HEK293T (cell line): ENCODE measurements around the gene FAHD2A.

ENCODE experiments used
- CTCF ChIA-PET: fragments of 350-600 bp; formaldehyde crosslinking; extraction: SDS; loops from one replicate; lab custom pipeline; 2021; ENCODE audit warnings: antibody characterized with exemption, inconsistent platforms; lab: Yijun Ruan, JAX
- POLR2A ChIA-PET: fragments of 350-600 bp; formaldehyde crosslinking; extraction: SDS; loops from one replicate; lab custom pipeline; 2020; ENCODE audit warnings: antibody characterized with exemption, inconsistent platforms; lab: Yijun Ruan, JAX
- DNase-seq: peaks from one replicate; pipeline ENCODE4 v3.0.0; 2012; ENCODE audit warnings: mixed read lengths; ENCODE audit errors: extremely low spot score
- ARNT ChIP-seq: fragments of 450-650 bp; IDR thresholded peaks from 2 replicates; pipeline ENCODE4 v1.6.1; 2017; ENCODE audit warnings: mild to moderate bottlenecking
- BHLHE40 ChIP-seq: fragments of 450-650 bp; IDR thresholded peaks from 2 replicates; pipeline ENCODE4 v1.6.1; 2016; ENCODE audit warnings: mild to moderate bottlenecking, moderate library complexity, borderline replicate concordance
- CTBP1 ChIP-seq: fragments of 450-650 bp; IDR thresholded peaks from 2 replicates; pipeline ENCODE4 v1.6.1; 2016; ENCODE audit warnings: borderline replicate concordance
- ELF4 ChIP-seq: fragments of 450-650 bp; IDR thresholded peaks from 2 replicates; pipeline ENCODE4 v1.6.1; 2017; ENCODE audit warnings: antibody characterized with exemption
- FOXA1 ChIP-seq: fragments of 450-650 bp; IDR thresholded peaks from 2 replicates; pipeline ENCODE4 v1.6.1; 2016; ENCODE audit warnings: mild to moderate bottlenecking
- FOXK2 ChIP-seq: fragments of 450-650 bp; IDR thresholded peaks from 2 replicates; pipeline ENCODE4 v1.6.1; 2016; ENCODE audit warnings: mild to moderate bottlenecking
- FOXM1 ChIP-seq: fragments of 450-650 bp; IDR thresholded peaks from 2 replicates; pipeline ENCODE4 v1.6.1; 2017; ENCODE audit warnings: mild to moderate bottlenecking, borderline replicate concordance
- HDGF ChIP-seq: fragments of 450-650 bp; IDR thresholded peaks from 2 replicates; pipeline ENCODE4 v1.6.1; 2017; ENCODE audit warnings: antibody characterized with exemption, borderline replicate concordance
- L3MBTL2 ChIP-seq: fragments of 450-650 bp; conservative IDR thresholded peaks from 2 replicates; pipeline ENCODE4 v1.6.1; 2016; ENCODE audit warnings: mild to moderate bottlenecking
- LEF1 ChIP-seq: fragments of 450-650 bp; IDR thresholded peaks from 2 replicates; pipeline ENCODE4 v1.6.1; 2017; ENCODE audit warnings: mild to moderate bottlenecking, borderline replicate concordance
- NFRKB ChIP-seq: fragments of 450-650 bp; IDR thresholded peaks from 2 replicates; pipeline ENCODE4 v1.6.1; 2016; ENCODE audit warnings: mild to moderate bottlenecking, moderate library complexity
- SP1 ChIP-seq: fragments of 450-650 bp; IDR thresholded peaks from 2 replicates; pipeline ENCODE4 v1.6.1; 2017
- SUZ12 ChIP-seq: fragments of 450-650 bp; IDR thresholded peaks from 2 replicates; pipeline ENCODE4 v1.6.1; 2016; ENCODE audit warnings: mild to moderate bottlenecking
- TARDBP ChIP-seq: fragments of 450-650 bp; IDR thresholded peaks from 2 replicates; pipeline ENCODE4 v1.6.1; 2016
- ZNF384 ChIP-seq: fragments of 450-650 bp; IDR thresholded peaks from 2 replicates; pipeline ENCODE4 v1.6.1; 2016
- TF ChIP-seq, protein P1 (sequence below): fragments of 450-650 bp; IDR thresholded peaks from 2 replicates; pipeline ENCODE4 v1.6.1; 2016

Gene FAHD2A

DNA sequence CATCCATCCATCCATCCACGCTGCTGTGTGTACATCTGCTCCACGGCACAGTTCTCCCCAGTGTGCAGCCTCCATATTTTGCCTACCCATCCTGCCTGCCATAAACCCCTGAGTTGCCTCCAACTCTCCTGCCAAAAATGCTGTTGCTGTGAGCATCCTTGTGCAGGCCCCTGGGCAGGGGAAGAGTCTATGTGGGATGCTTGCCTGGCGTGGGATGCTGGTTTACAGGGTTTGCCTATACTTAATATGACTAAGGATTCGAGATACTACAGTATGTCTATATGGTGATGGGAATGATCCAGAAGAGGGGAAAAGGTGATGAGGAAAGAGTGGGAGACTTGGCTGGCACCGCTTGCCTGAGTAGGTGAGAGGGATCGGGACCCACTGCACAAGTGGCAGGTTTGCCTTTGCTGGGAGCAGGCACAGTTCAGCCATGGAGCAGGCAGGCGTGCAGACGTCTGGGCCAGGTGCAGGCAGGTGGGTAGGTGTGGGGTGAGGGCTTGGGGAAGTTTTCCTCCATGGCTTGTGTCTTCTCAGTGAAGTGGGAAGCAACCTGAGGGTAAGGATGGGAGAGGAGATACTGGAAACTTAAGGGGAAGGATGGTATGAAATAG, 30.2 kb upstream of the FAHD2A start:
- DNase-seq = no peak
- CTCF ChIA-PET = interaction anchor here (0.6 kb wide), 1 partner anchor 42 kb away, joined by 3 read pairs; no protein-coding TSS in a partner anchor
- no peak for TF ChIP-seq TARDBP
- TF ChIP-seq ZNF384 = no peak
- TF ChIP-seq FOXA1 = no peak
- TF ChIP-seq CTBP1 = no peak
- TF ChIP-seq, protein P1, sequence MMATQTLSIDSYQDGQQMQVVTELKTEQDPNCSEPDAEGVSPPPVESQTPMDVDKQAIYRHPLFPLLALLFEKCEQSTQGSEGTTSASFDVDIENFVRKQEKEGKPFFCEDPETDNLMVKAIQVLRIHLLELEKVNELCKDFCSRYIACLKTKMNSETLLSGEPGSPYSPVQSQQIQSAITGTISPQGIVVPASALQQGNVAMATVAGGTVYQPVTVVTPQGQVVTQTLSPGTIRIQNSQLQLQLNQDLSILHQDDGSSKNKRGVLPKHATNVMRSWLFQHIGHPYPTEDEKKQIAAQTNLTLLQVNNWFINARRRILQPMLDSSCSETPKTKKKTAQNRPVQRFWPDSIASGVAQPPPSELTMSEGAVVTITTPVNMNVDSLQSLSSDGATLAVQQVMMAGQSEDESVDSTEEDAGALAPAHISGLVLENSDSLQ = no peak
- no peak for TF ChIP-seq FOXM1
- TF ChIP-seq SUZ12 = no peak
- no peak for TF ChIP-seq ELF4
- no peak for TF ChIP-seq ARNT
- TF ChIP-seq L3MBTL2 = no peak
- no peak for TF ChIP-seq BHLHE40
- no peak for TF ChIP-seq HDGF
- TF ChIP-seq NFRKB = no peak
- TF ChIP-seq FOXK2 = no peak
- POLR2A ChIA-PET = no interaction called here

DNA sequence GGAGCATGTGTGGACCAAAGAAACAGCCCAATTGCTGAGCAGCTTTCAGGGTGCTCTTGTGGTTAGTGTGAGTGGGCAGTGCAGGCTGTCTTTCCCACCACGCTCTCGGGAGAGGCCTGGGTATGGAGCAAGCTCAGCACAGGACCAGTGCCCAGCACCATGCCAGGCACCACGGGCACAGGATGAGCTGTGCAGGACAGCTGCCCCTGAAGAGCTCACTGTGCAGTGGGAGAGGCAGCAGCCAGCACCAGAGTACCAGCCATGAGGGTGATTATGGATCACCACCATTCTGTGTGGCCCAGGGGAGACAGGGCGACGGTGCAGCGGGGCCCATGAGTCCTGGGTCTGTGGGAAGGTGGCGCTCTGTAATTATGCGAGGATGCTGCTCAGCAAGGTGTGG, 29.7 kb upstream of the FAHD2A start:
- ChIA-PET CTCF (interaction anchor here (0.6 kb wide), 1 partner anchor 42 kb away, joined by 3 read pairs; no protein-coding TSS in a partner anchor), POLR2A (no interaction called here)
- no peak for TF ChIP-seq BHLHE40
- TF ChIP-seq FOXK2 = no peak
- TF ChIP-seq NFRKB = no peak
- TF ChIP-seq, protein P1 = no peak
- TF ChIP-seq ELF4 = no peak
- TF ChIP-seq SUZ12 = no peak
- TF ChIP-seq LEF1 = no peak
- TF ChIP-seq ZNF384 = no peak
- no peak for TF ChIP-seq TARDBP
- TF ChIP-seq FOXA1 = no peak
- TF ChIP-seq SP1 = no peak
- no peak for TF ChIP-seq FOXM1
- no peak for DNase-seq

DNA sequence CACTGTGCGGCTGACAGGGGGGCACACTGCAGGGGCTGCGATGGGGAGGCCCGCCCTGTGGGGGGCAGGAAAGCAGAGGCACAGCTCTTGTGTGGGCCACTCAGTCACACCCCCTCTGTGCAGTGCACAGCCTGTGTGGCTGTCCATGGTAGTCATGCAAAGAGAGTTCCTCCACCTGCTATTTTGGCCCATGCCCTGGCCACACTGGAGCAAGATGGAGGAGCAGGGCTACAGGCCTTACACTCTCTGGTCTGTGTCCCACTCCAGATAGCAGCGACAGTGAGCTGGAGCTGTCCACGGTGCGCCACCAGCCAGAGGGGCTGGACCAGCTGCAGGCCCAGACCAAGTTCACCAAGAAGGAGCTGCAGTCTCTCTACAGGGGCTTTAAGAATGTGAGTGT, 28.5 kb upstream of the FAHD2A start:
- POLR2A ChIA-PET = no interaction called here
- CTCF ChIA-PET = no interaction called here
- DNase-seq = no peak
- TF ChIP-seq, protein P1 = no peak
- TF ChIP-seq ZNF384 (no peak), SUZ12 (no peak), NFRKB (no peak), FOXM1 (no peak), FOXA1 (no peak), FOXK2 (no peak), LEF1 (no peak), CTBP1 (no peak), HDGF (no peak), SP1 (no peak)

DNA sequence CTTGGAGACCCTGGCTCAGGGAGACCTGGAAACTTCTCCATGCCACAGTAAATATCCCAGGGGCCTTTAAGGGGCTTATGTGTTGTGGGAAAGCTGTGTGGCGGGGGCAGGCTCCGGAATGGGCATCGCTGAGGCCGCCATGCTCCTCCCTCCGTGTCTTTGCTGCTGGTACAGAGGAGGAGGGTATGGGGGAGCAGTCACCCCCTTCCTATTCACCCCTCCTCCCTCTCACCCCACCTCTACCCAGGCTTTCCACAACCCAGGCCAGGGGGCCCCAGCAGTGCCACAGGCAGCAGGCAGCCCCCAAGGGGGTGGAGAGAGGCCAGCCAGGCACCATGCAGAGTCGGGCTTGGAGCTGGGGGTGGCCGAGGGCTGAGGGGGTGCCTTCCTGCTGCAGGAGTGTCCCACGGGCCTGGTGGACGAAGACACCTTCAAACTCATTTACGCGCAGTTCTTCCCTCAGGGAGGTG, 28.0 kb upstream of the FAHD2A start:
- POLR2A ChIA-PET = no interaction called here
- TF ChIP-seq ZNF384 (no peak), FOXA1 (no peak), ARNT (no peak), FOXM1 (no peak), ELF4 (no peak), LEF1 (no peak), L3MBTL2 (no peak), SP1 (no peak), NFRKB (no peak), FOXK2 (no peak), SUZ12 (no peak), CTBP1 (no peak), BHLHE40 (no peak), HDGF (no peak), TARDBP (no peak)
- TF ChIP-seq, protein P1 = no peak
- no peak for DNase-seq
- CTCF ChIA-PET = interaction anchor here (1.2 kb wide), 1 partner anchor 15 kb away, joined by 3 read pairs; no protein-coding TSS in a partner anchor

DNA sequence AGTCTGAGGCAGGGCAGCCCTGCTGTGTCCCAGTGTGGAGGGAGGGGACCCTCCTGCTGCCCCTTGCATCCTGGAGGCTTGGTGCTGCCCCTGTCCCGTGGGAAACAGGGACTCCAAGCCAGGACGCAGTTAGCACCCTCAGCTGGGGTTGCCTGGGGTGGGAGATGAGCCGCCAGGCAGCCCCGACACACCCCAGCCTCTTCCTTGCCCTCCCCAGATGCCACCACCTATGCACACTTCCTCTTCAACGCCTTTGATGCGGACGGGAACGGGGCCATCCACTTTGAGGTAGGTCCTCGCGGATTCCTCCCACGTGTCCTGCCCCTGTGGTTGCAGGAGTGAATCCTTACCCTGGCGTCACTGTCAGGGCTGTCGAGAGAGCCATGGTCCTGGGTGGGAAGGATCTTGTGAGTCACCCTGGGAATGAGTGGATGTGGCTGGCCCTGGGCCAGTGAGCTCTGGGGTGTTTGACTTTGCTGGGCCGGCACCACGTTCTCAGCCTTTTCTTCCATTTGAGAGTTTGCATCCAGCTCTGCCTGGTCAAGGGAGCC, 27.5 kb upstream of the FAHD2A start:
- no peak for DNase-seq
- TF ChIP-seq L3MBTL2 (no peak), BHLHE40 (no peak), ELF4 (no peak), TARDBP (no peak), SUZ12 (no peak), FOXM1 (no peak), NFRKB (no peak)
- CTCF ChIA-PET = interaction anchor here (1.2 kb wide), 1 partner anchor 14 kb away, joined by 3 read pairs; no protein-coding TSS in a partner anchor
- POLR2A ChIA-PET = no interaction called here
